Esophagus muscularis mucosa (tissue), 3 donors: ENCODE data around the gene GRIK5.

Experiments
- CTCF ChIP-seq, 3 experiments: fragments of 200-600 bp in 2 of 3; fragments of 450-650 bp in 1 of 3; sonication (generic) in 2 of 3; IDR thresholded peaks; one replicate each; pipeline ENCODE4 v1.5.1; 2017 to 2019; ENCODE audit warnings: antibody characterized with exemption in 3 of 3, mild to moderate bottlenecking in 2 of 3, moderate library complexity in 1 of 3
- POLR2AphosphoS5 ChIP-seq, 2 donors: sonication (generic); formaldehyde crosslinking; IDR thresholded peaks; one replicate each; pipeline ENCODE4 v1.6.1; 2017; ENCODE audit warnings: antibody characterized with exemption in 2 of 2

DNA sequence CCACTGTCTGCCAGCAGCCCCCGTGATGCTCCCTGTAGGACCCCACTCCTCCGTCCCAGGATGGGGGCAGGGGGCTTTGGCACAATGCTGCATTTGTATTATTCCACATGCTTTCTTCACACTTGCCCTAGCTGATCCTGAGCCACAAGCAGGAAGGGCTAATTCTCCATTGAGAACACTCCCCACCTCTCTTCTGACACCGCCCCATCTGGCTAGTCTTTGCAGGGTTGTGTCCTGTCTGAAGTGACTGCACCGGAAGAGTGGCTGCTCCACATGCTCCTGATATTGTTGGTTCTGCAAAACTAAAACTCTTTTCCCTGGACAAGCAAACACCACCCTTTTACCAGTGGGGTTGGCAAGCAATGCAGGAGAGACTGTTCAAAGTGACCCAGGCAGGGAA, 23.9 kb upstream of the GRIK5 start:
- no peak for TF ChIP-seq CTCF (IDR thresholded peaks at IDR 0.05)
- TF ChIP-seq POLR2AphosphoS5 (IDR thresholded peaks at IDR 0.05): no peak
